GM12891 (cell line): ENCODE results near the gene ALS2.
"Not testable (repeated sequence)": the region's sequence is repeated elsewhere in the genome, so short reads cannot be mapped to it uniquely, and the experiment has no call there.

ENCODE experiments used
- DNase-seq: peaks from one replicate; pipeline ENCODE4 v3.0.0; 2011; ENCODE audit warnings: low spot score; ENCODE audit not compliant: insufficient read length
- FAIRE-seq: peaks from 2 replicates; lab custom pipeline; 2011; peaks lifted over from hg19 to GRCh38; lab: Jason Lieb, UNC
- PAX5 ChIP-seq: IDR thresholded peaks from 2 replicates; pipeline ENCODE4 v1.6.1; 2011; ENCODE audit warnings: low read length, moderate library complexity, mild to moderate bottlenecking; ENCODE audit not compliant: insufficient read depth, severe bottlenecking
- POLR2A ChIP-seq: IDR thresholded peaks from 2 replicates; pipeline ENCODE4 v1.6.1; 2011; ENCODE audit warnings: low read depth, low read length, control low read depth
- POLR2AphosphoS5 ChIP-seq: IDR thresholded peaks from 2 replicates; pipeline ENCODE4 v1.6.1; 2011; ENCODE audit warnings: low read depth, low read length, control low read depth
- POU2F2 ChIP-seq: IDR thresholded peaks from 2 replicates; pipeline ENCODE4 v1.6.1; 2011; ENCODE audit warnings: low read depth, mild to moderate bottlenecking, control low read depth, low read length, moderate library complexity
- SPI1 ChIP-seq: IDR thresholded peaks from 2 replicates; pipeline ENCODE4 v1.6.1; 2011; ENCODE audit warnings: low read depth, low read length, control low read depth
- TAF1 ChIP-seq: IDR thresholded peaks from 2 replicates; pipeline ENCODE4 v1.6.1; 2011; ENCODE audit warnings: low read depth, low read length, control low read depth

Gene ALS2

GRCh38 chr2:201809633-201810032, 28.9 kb upstream of the ALS2 start:
- TF ChIP-seq TAF1: no peak
- no peak for TF ChIP-seq POLR2AphosphoS5
- TF ChIP-seq POU2F2: no peak
- no peak for TF ChIP-seq POLR2A
- no peak for TF ChIP-seq SPI1
- DNase-seq (no peak), FAIRE-seq (no peak)

- TF ChIP-seq SPI1 (no peak), POLR2A (no peak), POU2F2 (no peak), POLR2AphosphoS5 (no peak), PAX5 (no peak), TAF1 (no peak)
- FAIRE-seq (no peak), DNase-seq (no peak)
Measured at GRCh38 chr2:201808027-201808426, 27.3 kb upstream of the ALS2 start.

DNA sequence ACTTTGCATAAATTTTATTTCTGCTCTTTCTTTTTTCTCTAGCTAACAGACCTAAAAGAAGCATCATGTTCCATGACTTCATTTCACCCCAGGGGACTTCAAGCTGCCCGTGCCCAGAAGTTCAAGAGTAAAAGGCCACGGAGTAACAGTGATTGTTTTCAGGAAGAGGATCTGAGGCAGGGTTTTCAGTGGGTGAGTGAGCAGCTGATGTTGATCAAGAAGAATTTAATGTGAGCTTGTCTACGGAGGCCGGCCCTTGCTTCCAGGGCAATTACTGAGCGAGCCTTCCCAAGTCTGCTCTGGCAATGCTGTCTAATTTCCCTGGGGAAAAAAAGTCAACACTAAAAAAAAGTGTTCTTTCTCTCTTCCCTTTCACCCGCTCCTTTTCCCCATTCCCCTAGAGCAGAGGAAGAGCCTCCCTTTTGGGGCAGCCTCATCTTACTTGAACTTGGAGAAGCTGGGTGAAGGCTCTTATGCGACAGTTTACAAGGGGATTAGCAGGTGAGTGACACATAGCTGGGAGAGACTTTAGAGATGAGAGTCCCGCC, 26.8 kb upstream of the ALS2 start:
- FAIRE-seq: no peak
- TF ChIP-seq PAX5 (no peak), TAF1 (no peak), SPI1 (no peak), POLR2AphosphoS5 (no peak), POU2F2 (no peak), POLR2A (no peak)
- DNase-seq: no peak

- no peak for FAIRE-seq
- DNase-seq: no peak
- TF ChIP-seq POLR2AphosphoS5 (no peak), POLR2A (no peak), PAX5 (no peak), POU2F2 (no peak), SPI1 (no peak)
Measured at GRCh38 chr2:201806442-201807170, 25.9 kb upstream of the ALS2 start, which contains the start of gene CDK15. Gene CDK15 (plus strand): TSS chr2:201806537. CDS start chr2:201806665, 128 bp downstream.

DNA sequence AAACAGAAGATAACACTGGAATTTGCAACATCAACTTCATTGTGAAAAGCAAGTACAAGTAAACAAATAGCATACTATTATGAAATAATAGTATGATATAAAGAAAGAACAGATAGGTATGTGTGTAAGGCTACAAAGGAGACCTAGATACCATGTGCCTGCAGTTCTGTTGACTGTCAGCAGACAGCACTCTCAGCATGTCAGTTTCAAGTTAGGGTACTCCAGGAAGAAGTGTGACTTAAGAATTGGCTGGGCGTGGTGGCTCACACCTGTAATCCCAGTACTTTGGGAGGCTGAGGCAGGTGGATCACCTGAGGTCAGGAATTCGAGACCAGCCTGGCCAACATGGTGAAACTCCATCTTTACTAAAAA, 18.2 kb upstream of the ALS2 start:
- not testable (repeated sequence) for FAIRE-seq, DNase-seq

DNA sequence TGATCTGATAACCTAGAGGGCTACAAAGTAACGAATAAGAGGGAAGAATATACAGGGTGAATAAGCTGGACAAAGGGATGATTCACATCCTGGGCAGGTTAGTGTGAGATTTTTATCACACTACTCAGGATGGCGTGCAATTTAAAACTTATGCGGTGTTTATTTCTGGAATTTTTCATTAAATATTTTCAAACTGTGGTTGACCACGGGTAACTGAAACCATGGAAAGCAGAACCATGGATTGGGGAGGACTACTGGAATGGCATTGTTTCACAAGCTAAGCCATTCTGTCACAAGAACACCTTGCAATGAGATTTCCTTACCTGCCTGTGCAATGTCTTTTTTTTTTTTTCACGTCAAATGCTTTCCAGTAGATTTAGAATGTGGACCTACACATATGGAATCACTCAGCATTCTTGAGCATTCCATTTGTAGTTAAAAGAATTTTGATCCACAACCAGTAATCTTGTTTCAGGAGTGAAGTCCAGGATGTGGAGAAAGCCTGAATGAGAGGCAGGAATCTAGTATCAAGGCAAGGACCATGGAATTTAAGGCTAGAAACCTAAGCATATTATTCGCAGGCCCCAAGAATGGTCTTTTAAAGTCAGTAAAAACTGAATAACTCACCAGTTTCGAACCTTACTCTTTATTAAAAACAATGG, 17.6 kb upstream of the ALS2 start:
- DNase-seq (no peak), FAIRE-seq (no peak)
- TF ChIP-seq POU2F2 (no peak), POLR2A (no peak), POLR2AphosphoS5 (no peak), SPI1 (no peak)

DNA sequence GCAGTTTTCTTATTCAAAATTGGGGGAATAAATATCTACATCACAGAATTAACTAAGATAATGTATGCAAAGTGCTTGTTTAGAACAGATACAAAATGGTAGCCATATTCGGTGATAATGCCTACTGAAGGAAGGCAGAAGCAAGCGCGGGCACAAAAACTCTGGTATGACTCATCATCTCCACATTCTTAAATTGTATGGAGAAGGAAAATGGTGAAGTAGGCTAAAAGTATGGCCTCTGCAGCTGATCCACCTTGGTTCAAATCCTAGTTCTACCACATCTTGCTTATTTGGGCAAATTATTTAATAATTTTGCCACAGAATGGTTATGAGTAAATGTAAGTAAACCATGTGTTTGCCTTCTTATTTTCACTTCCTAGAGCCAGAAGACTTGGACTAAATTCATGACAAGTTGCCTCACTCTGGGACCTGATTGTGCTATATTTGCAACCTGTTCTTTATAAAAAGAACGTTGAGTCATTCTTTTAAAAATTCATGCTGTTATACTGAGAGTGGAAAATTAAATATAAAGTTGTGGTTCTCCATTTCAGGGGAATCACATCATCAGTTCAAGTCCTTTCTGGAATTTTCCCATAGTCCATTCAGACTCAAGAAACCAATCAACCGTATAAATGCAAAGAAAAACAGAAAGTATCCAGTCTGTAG, 16.6 kb upstream of the ALS2 start:
- DNase-seq (no peak), FAIRE-seq (no peak)
- TF ChIP-seq POLR2A (no peak), PAX5 (no peak), TAF1 (no peak), POLR2AphosphoS5 (no peak), SPI1 (no peak), POU2F2 (no peak)

DNA sequence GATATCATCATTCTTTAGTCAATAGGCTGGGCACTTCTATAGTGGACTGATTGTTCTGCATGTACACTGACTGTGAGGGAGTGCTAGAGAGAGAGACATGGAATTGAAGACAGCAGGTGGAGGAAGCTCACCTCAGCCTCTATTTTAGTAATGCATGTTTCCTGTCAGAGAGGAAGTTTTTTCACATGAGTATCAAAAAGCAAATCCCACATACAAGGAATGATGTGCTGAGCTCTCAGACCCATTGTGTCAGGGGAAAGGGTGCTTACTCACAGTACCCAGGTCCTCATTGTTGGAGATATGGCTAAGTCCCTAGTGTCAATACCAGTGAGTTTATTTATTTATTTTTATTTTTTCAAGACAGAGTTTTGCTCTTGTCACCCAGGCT, 15.7 kb upstream of the ALS2 start:
- DNase-seq (no peak), FAIRE-seq (no peak)
- no peak for TF ChIP-seq SPI1
- no peak for TF ChIP-seq TAF1
- TF ChIP-seq PAX5: no peak
- no peak for TF ChIP-seq POLR2AphosphoS5
- TF ChIP-seq POU2F2: no peak
- TF ChIP-seq POLR2A: no peak

DNA sequence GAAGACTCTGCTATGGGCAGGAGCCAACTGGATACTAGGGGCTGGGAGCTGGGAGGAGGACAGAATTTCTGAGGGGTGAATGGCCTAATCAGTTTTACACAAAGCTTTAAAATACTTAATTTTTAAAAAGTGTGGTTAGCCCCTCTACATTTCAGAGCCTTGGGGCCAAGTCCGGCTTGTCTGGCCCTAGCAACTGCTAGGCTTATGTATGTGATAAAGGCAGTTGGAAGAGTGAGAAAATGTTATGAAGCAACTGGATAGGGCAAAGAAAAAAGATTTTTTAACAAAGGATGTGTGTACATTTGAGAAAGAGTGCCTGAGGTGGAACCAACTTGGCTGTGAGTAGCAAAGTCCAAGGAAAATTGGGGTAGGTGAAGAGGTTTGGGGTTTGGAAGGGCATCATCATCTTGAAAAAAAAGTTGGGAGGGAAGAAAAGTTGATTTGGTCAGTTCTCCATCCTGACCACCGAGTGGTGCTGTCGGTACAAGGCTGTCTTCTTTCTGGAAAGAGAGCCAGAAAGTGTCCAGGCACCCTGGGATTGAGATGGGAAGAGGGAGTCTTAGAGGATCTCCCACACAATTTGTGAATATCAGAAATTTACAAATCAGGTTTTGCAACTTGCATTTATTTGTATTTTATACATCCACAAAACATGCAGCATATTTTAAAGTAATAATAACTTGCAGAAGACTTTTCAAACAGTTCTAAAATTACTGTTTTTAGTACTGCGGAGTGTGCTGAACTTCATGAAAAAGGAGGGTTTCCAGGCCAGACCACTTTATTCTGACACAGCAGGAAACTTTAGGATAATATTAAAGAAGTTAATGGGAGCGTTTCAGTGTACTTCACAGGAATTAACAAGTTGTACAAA, 15.1 kb upstream of the ALS2 start:
- DNase-seq: no peak
- FAIRE-seq: no peak
- no peak for TF ChIP-seq SPI1
- TF ChIP-seq POLR2AphosphoS5: no peak
- TF ChIP-seq POU2F2: no peak
- no peak for TF ChIP-seq PAX5
- TF ChIP-seq POLR2A: no peak
- TF ChIP-seq TAF1: no peak
